A204.1 (cell line): Measurements from ENCODE around the gene MYCL.

Source experiments
- FAIRE-seq: peaks from 2 replicates; lab custom pipeline; 2012; peaks lifted over from hg19 to GRCh38; lab: Jason Lieb, UNC

Gene MYCL, protein sequence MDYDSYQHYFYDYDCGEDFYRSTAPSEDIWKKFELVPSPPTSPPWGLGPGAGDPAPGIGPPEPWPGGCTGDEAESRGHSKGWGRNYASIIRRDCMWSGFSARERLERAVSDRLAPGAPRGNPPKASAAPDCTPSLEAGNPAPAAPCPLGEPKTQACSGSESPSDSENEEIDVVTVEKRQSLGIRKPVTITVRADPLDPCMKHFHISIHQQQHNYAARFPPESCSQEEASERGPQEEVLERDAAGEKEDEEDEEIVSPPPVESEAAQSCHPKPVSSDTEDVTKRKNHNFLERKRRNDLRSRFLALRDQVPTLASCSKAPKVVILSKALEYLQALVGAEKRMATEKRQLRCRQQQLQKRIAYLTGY

DNA sequence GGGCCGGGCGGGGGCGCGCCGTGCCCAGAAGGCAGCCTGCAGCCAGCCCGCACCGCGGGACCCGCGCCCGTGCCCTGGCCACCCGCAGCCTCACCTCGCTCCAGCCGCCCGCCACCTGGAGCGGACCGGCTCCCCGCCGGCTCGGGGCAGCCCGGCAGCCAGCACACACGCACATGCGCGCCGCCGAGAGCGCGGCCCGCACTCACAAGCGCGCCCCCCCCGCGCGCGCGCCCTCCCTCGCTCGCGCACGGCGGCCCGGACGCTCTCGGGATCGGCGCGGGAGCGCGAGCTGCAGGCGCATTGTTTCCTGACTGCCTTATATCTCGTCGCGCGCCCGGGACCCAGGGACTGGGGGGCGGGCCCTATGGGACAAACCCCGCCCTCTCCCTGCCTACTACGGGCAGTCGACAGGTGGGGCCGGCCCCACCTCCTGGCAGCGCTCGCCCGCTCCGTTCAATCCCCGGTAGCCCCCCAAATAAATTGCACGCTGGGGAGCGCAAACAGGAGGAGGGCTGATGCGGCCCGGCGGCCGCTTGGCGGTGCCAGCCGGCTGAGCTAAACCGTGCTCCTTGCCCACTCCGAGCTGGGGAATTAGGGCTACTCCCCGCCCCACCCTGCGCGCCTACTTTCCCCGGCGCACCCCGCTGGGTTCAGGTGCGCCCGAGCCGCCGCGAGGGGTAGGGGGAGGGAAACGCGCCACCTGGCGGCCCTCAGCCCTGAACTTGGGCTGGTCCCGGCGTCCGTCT, at the start of gene MYCL:
Gene MYCL (minus strand): TSS at position 204 of the 746 bp plus-strand sequence. CDS start 483 bp downstream, outside the sequence.
- no peak for FAIRE-seq

DNA sequence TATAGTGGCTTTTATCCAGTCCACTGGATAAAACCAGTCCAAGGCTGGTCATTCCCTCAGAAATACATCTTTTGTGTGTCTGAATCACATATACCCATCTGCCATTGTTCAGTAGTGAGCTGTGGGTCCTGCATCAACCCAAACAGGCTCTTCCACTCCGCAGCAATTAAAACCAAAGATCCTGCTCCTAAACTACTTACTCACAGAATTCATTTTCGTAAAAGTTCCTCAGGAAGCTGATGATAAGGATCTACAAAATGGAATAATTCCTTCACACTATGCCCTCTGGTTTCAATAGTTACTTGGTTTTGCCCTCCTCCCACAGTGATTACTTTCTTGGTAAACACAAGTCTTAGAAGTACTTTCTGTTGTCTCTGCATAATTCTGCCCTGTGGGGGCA, 48.2 kb upstream of the MYCL start:
- no peak for FAIRE-seq

DNA sequence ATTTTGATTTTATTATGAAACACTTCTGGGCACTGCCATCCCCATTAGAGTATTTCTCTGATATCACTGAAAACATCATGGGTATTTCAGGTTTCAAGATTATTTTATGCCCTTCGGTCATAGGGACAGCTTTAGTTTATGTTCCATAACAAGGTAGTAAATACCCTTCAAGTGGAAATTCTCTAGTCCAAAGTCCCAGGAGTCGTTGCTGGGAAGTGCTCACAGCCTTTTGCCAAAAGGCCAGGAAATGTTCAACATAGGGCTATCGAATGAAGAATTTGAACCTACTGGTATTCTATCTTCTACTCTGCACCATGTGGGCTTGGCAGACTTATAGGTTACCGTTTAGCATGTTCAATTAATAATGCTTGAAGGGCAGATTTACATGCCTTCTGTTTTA, 45.5 kb upstream of the MYCL start:
- no peak for FAIRE-seq

DNA sequence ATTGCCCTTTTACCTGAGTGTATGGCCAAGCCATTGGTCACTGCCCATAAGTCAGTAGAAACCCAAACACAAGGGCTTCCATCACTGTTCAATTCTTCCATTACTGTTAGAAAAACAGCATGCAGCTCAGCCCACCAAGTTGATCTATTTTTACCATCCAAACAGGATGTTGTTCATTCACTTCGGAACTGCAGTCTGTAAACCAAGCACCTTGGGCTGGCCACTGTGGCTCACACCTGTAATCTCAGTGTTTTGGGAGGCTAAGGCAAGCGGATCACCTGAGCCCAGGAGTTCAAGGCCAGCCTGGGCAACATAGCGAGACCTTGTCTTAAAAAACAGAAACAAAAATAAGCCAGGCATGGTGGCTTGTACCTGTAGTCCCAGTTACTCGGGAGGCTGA, 44.5 kb upstream of the MYCL start:
- no peak for FAIRE-seq

DNA sequence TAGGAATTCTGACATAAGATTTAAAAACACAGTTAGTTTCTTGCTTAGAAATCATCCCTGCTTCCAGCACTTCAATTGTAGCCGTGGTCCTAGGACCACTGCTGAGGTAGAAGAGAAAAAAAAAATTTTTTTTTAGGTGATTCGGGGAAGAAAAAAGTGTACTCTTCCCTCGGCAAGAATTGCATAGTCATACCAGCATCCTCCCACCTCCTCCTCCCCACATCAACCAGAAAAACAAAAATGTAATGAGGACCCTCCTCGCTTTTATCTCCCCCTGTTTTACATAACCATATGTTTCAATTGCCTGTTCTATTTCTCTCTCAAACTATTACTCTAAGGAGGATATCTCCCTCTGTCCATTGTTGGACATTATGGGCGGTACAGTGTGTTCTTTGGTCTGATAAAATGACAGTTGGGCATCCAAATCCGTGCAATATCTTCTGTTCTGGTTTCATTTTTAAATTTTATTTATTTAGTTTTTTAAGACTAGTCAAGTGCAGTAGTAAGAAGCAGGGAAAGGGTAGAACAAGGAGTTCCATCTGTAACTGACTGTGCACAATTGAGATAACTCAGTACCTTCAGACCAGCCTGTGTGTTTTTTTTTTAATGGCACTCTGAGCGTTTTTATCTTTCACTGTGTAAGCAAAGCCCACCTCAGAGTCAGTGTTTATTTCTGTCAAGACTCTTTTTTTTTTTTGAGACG, 42.8 kb upstream of the MYCL start:
- FAIRE-seq: no peak

DNA sequence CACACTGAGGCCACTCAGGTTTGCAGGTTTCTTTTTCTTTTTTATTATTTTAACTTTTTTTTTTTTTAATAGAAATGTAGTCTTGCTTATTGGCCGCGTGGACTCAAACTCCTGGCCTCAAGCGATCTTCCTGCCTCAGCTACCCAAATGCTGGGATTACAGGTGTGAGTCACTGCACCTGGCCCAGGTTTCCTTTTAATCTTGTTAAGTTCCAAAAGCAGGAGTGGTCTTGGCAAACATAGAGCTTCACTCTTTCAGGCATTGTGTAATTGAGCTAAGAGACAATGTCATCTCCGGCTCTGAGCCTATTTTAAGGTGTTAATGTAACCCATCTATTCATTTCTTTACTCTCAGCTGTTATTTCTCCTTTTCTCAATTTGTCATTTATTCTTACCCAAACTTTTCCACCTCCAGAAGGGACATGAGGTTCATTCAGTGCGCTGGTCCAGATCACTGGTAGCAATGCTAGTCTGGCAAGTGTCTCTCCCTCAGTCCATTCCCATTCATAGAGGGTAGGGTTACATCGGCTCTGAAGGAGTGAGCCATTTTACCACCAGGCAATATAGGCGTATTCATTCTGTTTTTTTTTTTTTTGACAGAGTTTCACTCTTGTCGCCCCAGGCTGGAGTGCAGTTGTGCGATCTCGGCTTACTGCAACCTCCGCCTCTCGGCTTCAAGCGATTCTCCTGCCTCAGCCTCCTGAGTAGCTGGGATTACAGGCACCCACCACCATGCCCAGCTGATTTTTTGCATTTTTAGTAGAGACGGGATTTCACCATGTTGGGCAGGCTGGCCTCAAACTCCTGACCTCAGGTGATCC, 42.0 kb upstream of the MYCL start:
- no peak for FAIRE-seq

DNA sequence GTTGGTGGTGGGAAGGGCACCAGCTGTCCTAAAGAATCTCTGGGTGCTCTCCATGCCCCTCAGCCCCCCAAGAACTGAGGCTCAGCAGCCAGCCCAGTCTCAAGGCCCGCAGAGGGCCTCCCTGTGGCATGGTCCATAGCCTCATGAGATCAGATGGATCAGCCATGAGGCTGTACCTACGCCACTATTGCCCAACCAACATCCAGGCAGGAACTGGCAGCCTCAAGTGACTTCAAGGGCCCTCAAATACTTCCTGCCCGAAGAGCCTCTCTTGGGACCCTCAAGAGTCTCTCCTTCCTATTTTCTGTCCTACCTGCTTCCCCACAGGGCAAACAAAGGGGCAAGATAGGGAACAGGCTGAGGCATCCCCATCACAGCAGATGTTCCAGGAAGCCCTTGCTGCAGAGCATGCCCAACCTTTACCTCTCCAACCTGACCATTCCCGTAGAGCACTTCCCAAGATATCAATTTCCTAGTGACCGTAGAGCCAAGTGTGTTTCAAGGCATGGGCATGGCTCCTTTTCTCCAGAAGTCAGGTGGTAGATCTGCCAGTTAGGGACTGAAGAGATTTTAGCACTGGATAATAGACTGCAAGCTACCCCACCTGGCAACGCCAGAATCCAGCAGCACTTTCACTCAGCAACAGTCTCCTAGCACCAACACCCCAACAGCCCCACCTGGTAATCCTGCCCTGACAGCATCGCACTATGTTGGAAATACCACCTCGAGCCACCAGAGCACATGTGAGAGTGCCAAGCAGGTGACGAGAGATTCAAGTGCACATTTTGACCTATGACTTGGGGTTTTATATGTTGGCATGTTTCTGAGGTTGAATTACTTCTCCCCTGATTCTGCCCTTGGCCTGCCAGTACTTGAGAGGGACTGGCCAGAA, 39.5 kb upstream of the MYCL start:
- no peak for FAIRE-seq

DNA sequence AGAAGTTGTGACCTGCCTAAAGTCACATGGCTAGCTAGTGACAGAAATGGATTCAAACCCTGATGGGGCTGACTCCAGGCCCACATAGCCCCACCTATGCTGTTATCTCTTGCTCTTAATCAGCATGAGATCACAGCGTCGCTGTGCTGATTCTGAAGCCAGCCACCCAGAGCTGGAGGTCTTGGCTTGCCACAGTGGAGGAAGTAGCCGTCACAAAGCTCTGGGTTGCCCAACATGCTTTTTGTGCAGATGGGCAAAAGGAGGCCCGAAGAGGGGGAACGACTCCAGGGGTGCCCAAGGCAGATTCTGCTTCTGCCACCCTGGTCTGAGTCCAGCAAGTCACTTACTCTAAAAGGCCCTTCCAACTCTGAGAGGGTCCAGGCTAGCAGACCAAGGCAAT, 38.5 kb upstream of the MYCL start:
- no peak for FAIRE-seq

DNA sequence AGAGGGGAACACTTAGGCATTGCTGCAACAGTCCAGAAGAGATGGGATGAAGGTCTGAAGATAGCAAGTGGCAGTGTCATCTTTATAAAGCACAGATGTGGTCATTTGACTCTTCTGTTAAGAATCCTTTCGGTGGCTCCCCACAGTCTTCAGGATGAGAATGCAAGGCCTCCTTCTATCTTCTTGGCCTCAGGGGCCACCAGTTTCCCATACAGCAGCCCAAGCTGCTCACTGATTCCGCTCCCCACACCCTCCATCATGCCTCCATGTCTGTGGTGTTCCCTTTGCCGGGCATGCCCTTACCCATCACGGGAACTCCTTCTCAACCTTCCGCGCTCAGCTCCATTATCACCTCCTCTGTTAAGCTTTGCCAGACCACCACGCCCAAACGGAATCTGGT, 37.1 kb upstream of the MYCL start:
- no peak for FAIRE-seq

DNA sequence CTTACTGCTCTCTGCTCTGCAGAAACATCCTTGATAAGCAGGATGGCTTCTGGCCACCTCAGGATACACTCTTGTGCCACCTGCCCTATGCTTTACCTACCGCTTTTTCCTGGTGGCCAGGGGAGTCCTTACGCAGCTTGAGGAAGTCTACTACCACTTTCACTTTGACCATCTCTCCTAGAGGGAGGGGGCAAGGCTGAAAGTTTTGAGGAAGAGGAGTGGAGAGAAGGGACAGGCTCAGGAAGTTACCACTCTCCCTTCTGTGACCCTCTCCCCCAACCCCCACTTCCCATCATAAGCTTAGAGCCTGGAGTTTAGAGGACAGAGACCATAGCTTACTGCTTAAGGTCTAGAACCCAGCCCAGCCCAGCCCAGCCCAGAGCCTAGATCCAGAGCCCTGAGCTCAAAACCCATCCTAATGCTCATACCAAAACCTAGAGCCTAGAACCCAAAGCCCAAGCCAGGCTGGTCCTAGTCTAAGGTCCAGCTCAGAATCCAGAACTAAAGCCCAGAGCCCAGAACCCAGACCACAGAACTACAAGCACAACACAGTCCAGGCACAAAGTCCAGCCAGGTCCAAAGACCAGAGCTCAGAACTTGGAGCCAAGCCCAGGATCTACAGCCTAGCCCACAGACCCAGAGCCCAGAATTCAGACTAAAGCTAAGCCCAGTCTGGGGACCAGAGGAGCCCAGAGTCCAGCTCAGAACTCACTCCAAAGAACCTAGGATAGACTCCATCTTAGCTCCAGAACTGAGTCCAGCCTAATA, 35.2 kb upstream of the MYCL start:
- FAIRE-seq: no peak

DNA sequence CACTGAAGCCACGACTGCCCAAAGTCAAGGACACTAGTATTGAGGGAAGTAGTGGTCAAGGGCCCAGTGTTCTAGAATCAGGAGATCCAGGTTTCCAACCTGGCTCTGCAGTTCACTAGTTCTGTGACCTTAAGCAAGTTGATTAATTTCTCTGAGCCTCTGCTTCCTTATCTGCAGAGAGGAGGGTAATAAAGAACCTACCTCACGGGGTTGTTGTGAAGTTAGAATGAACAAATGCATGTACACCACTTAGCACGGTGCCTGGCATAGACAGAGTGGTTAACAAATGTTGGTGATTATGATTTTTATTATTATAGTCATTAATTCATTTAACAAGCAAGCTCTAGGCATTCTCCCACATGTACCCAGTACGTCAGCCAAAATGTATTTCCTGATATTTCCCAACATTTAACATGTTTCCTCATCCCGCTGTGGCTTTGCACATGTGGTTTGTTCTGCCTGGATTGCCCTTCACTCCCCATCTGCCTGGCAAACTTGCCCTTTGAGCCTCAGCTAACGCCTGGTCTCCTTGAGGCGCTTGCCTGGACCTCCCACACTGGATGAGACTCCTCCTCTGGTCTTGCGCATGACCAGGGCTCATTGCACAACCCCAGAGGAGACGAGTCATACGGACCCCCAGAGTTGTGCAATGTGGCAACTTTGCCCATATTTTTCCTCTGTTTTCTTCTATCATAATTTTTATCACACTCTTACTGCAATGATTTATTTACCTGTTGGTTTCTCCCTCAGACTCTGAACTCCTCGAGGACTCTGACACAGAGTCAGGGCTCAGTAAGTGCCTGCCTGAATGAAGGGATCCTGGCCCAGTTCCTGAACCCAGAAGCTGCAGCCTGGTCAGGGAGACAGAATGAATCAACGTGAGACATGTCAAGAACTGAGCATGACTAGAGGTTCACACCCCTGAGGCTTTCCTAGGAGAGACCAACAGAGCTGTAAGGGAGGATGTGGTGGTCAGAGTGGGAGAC, 32.5 kb upstream of the MYCL start:
- no peak for FAIRE-seq

DNA sequence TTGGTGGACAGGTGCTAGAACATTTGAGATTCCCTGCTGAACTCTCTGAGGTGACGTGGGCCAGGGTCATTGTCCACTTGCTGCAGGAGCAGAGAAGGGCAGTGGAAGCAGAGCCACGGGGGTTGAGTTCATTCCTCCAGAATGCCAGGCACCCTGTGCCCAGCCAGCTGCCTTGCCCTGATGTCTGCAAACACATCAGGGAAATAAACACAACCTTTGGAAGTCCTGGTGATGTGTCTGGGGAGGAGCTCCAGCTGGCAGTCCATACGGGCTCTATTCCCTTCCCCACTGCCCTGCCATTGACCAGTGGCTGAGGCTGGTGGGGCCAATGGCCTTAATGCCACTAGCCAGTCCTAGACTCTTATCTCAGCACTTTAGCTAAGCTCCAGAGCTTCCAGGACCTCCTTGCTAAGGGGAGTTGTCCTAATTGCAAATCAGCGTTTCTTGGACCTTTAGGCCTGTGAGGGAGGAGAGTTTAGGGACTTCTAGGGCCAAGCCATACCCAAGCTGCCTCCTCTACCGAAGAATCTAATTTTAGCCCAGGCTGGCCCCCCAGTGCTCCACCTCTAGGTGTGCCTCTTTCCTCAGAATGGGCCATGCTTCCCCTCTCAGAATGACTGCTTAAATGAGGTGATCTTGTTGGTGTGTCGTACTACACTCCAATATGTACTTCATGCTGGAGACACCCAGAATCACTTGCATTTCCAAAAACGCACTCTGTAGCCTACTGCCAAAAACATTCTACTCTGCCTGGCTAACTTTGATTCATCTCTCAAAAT, 27.3 kb upstream of the MYCL start:
- FAIRE-seq: no peak

DNA sequence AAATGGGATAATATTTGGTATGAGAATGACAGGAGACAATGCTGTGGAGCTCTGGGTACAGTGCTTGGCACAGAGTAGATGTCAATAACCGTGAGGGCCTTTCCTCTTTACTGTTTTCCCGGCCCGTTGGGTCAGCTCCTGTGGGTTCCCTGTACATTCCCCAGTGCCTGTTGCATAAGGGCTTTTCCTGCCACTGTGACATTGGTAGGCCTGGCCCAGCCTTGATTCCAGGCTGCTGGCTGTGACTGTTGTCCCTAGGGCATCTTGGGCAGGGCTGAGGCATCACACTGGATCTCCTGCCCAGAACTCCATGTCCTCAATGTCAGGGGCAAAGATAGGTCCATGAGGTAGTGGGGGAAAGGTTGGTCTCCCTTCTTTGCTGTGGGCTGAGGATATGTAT, 25.8 kb upstream of the MYCL start:
- no peak for FAIRE-seq

DNA sequence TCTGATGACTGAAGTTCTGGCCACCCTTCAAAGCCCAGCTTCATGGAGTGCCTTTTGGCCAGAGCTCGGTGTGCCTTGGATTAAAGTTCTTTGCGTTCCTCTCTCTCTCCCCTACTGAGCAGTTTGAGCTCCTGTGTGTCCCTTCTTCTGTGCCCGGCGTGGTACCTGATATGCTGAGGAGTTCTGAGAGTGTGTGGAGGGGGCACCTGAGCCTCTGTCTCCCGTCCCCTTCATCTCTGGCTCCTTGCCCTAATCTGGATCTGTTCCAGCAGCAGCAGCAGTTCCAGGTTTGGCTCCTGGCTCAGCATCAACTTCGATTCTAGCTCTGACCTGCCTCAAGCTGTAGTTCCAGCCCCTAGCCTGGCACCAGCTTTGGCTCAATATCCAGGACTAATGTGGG, 25.1 kb upstream of the MYCL start:
- no peak for FAIRE-seq

DNA sequence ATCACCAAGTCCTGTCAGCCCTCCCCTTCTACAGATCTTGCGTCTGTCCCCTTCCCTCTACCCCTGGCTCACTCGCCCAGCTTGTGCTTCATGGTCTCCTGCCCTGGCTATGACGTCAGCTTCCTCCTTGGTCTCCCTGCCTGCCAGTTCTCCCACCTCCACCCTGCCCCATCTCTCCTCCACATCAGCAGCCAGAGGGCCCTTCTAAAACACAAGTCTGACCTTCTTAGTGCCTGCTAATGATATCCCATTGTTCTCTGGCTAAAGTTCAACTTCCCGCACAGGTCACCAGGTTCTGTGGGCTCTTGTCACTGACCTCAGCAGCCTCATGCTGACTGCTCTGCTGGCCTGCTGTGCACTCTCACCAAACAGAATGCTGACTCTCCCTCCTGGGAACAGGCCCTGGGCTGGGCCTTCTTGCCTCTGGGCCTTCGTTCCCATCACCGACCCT, 24.7 kb upstream of the MYCL start:
- no peak for FAIRE-seq

DNA sequence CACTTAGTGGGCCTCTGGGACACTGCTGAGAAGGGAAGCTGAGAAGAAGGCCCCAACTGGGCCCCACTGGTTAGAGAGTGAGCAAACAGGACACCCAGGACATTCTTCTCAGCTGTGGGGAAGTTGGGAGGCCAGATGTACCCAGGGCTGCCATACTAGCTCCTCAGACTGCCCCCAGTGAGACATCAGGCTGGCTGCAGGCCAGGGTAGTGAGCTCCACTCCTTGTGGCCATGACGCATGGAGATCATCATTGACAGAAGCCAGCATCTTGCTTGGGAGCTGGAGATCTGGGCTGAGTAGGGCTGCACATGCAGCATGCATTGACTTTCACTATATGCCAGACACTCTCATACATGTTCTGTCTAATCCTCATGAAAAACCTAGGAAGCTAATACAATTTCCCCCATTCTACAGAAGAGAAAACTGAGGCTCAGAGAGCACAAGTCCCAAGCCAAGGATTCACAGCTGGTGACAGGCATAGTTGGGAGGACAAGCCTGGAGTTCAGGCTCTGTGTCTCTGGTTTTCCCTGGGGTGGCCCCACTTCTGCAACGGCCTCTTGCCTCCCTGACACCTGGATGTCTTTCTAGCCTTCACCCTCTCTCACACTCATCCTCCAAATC, 24.1 kb upstream of the MYCL start:
- FAIRE-seq: no peak

DNA sequence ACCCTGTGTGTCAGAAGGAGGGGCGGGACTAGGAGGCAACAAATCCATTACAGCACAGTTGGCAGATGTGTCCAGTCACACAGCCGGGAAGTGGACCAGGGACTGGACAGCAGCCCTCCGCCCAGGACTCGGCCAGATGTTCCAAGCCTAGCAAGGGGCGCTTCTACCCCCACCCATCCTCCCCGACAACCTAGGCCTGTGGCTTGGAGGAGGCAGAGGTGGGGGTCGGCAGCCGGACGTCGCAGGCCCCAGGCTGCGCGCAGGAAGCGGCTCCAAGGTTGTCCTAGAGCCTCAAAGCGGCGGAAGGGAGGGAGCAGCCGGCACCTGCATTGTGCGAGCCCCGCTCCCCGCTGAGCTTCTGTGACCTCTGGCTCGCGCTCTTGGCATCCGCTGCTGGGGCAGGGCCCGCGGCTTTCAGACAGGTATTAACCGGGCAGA, 20.6 kb upstream of the MYCL start:
- no peak for FAIRE-seq

DNA sequence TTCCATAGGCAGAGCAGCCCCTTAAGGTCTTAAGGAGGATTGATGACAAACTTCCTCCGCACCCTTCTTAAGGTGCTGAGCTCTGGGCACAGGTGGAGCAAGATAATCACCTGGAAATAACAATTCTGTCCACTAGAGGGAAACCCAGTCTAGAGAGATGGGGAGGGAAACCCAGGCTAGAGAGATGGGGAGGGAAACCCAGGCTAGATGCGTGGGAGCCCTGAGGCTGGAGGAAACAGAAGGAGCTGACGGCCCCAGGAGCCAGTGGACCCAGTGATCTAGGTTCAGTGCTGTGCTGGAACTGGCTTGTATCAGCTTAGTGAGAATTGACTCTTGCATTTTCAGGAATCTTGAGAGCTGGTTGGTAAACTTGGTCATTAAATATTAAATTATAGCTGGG, 17.8 kb upstream of the MYCL start:
- no peak for FAIRE-seq
